Stomach (tissue), 9 donors: Measurements from ENCODE around the gene MEIOSIN. TPM values are rescaled to one million over a fixed set of nuclear protein-coding genes. Genes with fewer than 3 reads are reported as not detected.
"Not testable (repeated sequence)": the region's sequence is repeated elsewhere in the genome, so short reads cannot be mapped to it uniquely, and the experiment has no call there.

ENCODE experiments used
- DNase-seq, 2 donors: peaks; one replicate each; pipeline versions ENCODE4 v3.0.0 to v3.0.0-alpha.2; 2013 to 2019
- H3K27ac ChIP-seq, 5 donors: fragments of 200-600 bp in 4 of 5; sonication (generic) in 4 of 5; one replicate each; pipeline ENCODE4 v1.5.1; 2013 to 2019; ENCODE audit warnings: mild to moderate bottlenecking in 1 of 5, moderate library complexity in 1 of 5
- H3K27me3 ChIP-seq, 3 donors: fragments of 200-600 bp; sonication (generic); one replicate each; pipeline ENCODE4 v1.5.1; 2017 to 2019; ENCODE audit warnings: mixed run types in 1 of 3
- H3K36me3 ChIP-seq, 4 donors: fragments of 200-600 bp; sonication (generic); 1 replicate in 3 of 4; 2 replicates in 1 of 4; pipeline ENCODE4 v1.5.1; 2016 to 2019
- H3K4me1 ChIP-seq, 4 donors: fragments of 200-600 bp; sonication (generic); one replicate each; pipeline ENCODE4 v1.5.1; 2016 to 2019
- H3K4me3 ChIP-seq, 4 donors: fragments of 200-600 bp; sonication (generic) in 3 of 4; one replicate each; pipeline ENCODE4 v1.5.1; 2016 to 2019; ENCODE audit warnings: mild to moderate bottlenecking in 1 of 4
- H3K9me3 ChIP-seq, 4 donors: fragments of 200-600 bp; sonication (generic); one replicate each; pipeline ENCODE4 v1.5.1; 2016 to 2019
- EP300 ChIP-seq: sonication (generic); formaldehyde crosslinking; IDR thresholded peaks from one replicate; pipeline ENCODE4 v1.6.1; 2017; ENCODE audit warnings: antibody characterized with exemption
- POLR2A ChIP-seq, 4 donors: fragments of 450-650 bp; IDR thresholded peaks; one replicate each; pipeline ENCODE4 v1.6.1; 2016; ENCODE audit warnings: antibody characterized with exemption in 4 of 4, control low read depth in 2 of 4, mild to moderate bottlenecking in 1 of 4, moderate library complexity in 1 of 4
- POLR2AphosphoS5 ChIP-seq, 3 donors: sonication (generic); formaldehyde crosslinking; IDR thresholded peaks; one replicate each; pipeline ENCODE4 v1.6.1; 2016; ENCODE audit warnings: antibody characterized with exemption in 3 of 3
- WGBS, 5 donors: extraction: QIAGEN DNeasy Blood & Tissue Kit in 3 of 5; methylation state at CpG; one replicate each; pipeline versions ENCODE4 v1.1.5 to v1.1.7; 2013 to 2018; 5-methylcytosine and 5-hydroxymethylcytosine counted together
- intact Hi-C: fragments of 100-400 bp; cut with DNase I; formaldehyde crosslinking; loops from one replicate; pipeline ENCODE4 v1.15.1; 2023; ENCODE audit warnings: low total_unique reads
- polyA plus RNA-seq, 3 donors: library from polyadenylated mRNA; stranded (reverse); fragments of 200-250 nt; gene quantifications; one replicate each; pipeline ENCODE4 v1.2.3, GENCODE V29; 2013
- total RNA-seq, 5 donors: library from RNA; depleted of rRNA; stranded (reverse); fragments of >200 nt; gene quantifications; one replicate each; pipeline versions ENCODE4 v1.1.0 to v1.2.3, GENCODE V29; 2014 to 2016
- TF ChIP-seq, protein P1 (sequence below), 7 experiments: fragments of 450-650 bp in 4 of 7; fragments of 200-600 bp in 3 of 7; sonication (generic) in 3 of 7; IDR thresholded peaks; one replicate each; pipeline ENCODE4 v1.5.1; 2016 to 2019; ENCODE audit warnings: antibody characterized with exemption in 7 of 7, control low read depth in 2 of 7, mild to moderate bottlenecking in 1 of 7
- donor health status: healthy with polysubstance abuse.
- donor health status: Bipolar disorder and iron deficiency.
- donor health status: healthy.

MEIOSIN gene
- total and polyA plus RNA-seq, 8 donors = not detected

DNA sequence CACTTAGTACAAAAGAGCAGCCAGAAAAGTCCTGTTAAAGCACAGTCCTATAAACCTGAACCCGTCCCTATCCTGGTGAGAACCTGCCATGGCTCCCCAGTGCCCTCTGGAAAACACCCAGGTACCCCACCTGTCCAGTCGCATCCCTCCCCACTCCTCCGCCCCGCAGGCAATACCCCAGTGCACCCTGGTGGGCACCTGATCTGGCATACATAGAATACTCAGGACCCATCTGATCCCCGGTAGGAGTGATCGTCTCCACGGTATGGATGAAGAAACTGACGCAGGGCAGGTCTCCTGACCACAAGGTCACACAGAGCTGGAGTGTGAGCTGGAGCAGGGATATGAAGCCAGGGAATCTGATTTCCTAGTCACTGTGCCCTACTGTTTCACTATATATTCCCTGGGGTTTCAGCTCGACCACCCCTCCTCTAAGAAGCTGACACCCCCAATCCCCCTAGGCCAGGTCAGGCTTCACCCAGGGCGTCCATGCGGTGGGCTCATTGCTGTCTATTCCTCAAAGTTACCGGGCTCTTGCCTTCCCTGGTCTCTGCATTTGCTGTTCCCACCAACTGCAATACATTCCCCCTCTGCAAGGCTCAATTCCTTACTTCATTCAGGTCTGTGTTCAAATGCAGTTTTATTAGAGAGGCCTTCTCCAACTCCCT, 15.1 kb upstream of the MEIOSIN start:
- Histone ChIP-seq H3K27ac (peak overlapping the region; percentile 82 to 95 (median 93)), H3K4me3 (peak overlapping the region; percentile 63 to 73 (median 68)), H3K4me1 (peaks cover 13 to 50% (median 25%) of the 10 kb centered on the region in 4 donors), H3K36me3 (peaks cover 2 to 24% (median 14%) of the 10 kb centered on the region in 4 donors), H3K27me3 (no peaks in the 10 kb centered on the region), H3K9me3 (no peaks in the 10 kb centered on the region)
- WGBS, 5 donors = 31 to 54% (median 42%) methylated on average over 11 to 12 of the region's 12 CpGs
- DNase-seq = peak in 1 of 2 donors; percentile 51
- intact Hi-C loops = no loop called here
- TF ChIP-seq EP300 (no peak), POLR2A (IDR thresholded peaks at IDR 0.05) (no peak), POLR2AphosphoS5 (IDR thresholded peaks at IDR 0.05) (no peak)
- TF ChIP-seq, protein P1, sequence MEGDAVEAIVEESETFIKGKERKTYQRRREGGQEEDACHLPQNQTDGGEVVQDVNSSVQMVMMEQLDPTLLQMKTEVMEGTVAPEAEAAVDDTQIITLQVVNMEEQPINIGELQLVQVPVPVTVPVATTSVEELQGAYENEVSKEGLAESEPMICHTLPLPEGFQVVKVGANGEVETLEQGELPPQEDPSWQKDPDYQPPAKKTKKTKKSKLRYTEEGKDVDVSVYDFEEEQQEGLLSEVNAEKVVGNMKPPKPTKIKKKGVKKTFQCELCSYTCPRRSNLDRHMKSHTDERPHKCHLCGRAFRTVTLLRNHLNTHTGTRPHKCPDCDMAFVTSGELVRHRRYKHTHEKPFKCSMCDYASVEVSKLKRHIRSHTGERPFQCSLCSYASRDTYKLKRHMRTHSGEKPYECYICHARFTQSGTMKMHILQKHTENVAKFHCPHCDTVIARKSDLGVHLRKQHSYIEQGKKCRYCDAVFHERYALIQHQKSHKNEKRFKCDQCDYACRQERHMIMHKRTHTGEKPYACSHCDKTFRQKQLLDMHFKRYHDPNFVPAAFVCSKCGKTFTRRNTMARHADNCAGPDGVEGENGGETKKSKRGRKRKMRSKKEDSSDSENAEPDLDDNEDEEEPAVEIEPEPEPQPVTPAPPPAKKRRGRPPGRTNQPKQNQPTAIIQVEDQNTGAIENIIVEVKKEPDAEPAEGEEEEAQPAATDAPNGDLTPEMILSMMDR (IDR thresholded peaks at IDR 0.05) = no peak

DNA sequence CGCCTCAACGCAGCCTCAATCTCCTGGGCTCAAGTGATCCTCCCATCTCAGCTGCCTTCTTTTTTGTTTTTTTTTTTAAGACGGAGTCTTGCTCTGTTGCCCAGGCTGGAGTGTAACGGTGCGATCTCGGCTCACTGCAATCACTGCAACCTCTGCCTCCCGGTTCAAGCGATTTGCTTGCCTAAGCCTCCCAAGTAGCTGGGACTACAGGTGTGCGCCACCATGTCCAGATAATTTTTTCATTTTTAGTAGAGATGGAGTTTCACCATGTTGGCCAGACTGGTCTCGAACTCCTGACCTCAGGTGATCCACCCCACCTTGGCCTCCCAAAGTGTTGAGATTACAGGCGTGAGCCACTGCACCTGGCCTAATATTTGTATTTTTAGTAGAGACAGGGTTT, 13.2 kb upstream of the MEIOSIN start:
- Histone ChIP-seq H3K36me3 (peaks cover 3 to 26% (median 18%) of the 10 kb centered on the region in 4 donors), H3K27ac (peak overlapping the region; percentile 46 to 72 (median 48)), H3K4me1 (peaks cover 13 to 54% (median 24%) of the 10 kb centered on the region in 4 donors)
- H3K27me3 ChIP-seq, H3K9me3 ChIP-seq, DNase-seq, H3K4me3 ChIP-seq, intact Hi-C loops: not testable (repeated sequence)
- 92 to 97% (median 95%) methylated on average over 11 of the region's 11 CpGs for WGBS, 5 donors

DNA sequence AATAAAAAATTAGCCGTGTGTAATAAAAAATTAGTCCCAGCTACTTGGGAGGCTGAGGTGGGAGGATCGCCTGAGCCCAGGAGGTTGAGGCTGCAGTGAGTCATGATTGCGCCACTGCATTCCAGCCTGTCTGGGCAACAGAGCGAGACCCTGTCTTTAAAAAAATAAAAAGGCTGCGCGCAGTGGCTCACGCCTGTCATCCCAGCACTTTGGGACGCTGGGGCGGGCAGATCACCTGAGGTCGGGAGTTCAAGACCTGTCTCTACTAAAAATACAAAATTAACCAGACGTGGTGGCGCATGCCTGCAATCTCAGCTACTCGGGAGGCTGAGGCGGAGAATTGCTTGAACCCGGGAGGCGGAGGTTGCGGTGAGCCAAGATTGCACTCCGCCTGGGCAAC, 4.6 kb upstream of the MEIOSIN start:
- H3K9me3 ChIP-seq, H3K36me3 ChIP-seq, intact Hi-C loops, H3K4me3 ChIP-seq, H3K27me3 ChIP-seq, DNase-seq, H3K27ac ChIP-seq: not testable (repeated sequence)
- WGBS, 5 donors = 94 to 97% (median 96%) methylated on average over 18 of the region's 18 CpGs
- H3K4me1 ChIP-seq = peaks cover 15 to 35% (median 30%) of the 10 kb centered on the region in 4 donors

DNA sequence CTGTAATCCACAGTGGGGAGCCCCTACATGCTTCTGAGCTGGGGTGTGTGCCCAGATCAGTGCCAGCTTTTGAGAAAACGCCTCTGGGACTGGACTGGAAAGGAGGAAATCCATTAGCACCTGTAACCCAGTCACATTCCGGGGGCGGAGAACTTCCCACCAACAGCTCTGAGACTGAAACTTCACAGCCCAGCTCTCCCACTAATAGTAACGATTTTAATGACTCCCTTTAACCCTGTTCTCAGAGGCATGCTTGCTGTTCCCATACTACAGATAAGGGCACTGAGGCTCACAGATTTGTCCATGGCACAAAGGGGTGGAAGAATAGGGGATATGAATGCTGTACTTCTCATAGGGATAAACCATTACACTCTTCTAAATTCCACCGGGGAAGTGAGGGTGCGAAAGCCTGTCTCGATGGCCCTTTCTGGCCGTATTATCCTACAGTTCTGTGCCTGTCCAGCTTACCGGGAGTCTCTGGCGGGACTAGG, 3.4 kb upstream of the MEIOSIN start:
- H3K4me1 ChIP-seq = peaks cover 15 to 35% (median 30%) of the 10 kb centered on the region in 4 donors
- no peaks in the 10 kb centered on the region for H3K27me3 ChIP-seq
- no peak for TF ChIP-seq EP300
- TF ChIP-seq POLR2A (IDR thresholded peaks at IDR 0.05) = no peak
- TF ChIP-seq POLR2AphosphoS5 (IDR thresholded peaks at IDR 0.05) = no peak
- TF ChIP-seq, protein P1 (IDR thresholded peaks at IDR 0.05) = no peak
- peak in 1 of 2 donors; percentile 60 for DNase-seq
- peak overlapping the region; percentile 80 to 89 (median 83) for H3K27ac ChIP-seq
- peaks cover 0 to 5% (median 1%) of the 10 kb centered on the region in 4 donors for H3K36me3 ChIP-seq
- 2 to 13% (median 6%) methylated on average over 10 of the region's 10 CpGs for WGBS, 5 donors
- H3K9me3 ChIP-seq = no peaks in the 10 kb centered on the region
- intact Hi-C loops = no loop called here
- H3K4me3 ChIP-seq = peak overlapping the region; percentile 84 to 96 (median 88)

DNA sequence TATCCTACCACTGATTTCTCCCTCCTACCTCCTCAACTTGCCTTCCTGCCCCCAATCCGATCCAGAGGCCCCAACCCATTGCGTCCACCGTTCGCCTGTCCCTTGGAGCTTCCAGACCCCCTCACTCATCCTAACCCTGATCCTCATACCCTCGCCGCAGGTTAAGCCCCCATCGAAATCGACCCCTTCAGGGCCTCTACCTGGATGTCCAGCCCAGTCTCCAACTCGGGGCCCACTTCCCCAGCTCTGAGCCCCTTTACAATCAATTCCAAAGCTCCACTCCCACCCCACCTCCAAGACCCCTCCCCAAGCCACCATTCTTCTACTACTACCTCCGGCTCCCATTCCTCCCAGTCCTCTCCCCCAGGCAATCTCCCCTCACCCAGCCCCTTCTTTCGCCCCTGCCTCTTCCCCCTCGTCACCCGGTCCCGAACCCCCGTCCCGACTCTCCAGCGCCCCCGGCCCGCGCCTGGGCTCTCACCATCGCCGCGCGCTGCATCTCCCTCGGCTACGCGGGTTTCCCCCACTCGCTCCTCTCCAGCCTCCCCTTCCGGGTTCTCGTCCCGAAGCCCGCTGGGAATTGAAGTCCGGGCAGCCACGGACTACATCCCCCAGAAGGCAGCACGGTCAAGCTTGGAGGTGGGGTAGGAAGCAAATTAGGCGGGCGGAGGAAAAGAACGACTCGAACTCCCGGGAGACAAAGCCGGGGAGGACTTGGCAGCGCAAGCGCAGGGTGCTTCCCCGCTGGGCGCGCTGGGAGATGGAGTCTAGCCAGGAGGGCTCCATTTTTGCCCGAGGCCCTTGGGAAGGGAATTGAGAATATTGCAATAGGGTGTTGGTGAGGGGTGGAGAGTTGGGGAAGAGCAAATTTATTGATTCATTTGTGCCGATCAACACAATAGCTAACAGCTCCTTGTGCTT, 2.6 kb upstream of the MEIOSIN start, which contains the start of gene FBXO46:
FBXO46 (minus strand) TSS at position 529 of the 921 bp plus-strand sequence. CDS start 17,401 bp downstream, outside the sequence.
- WGBS, 5 donors = 1 to 2% (median 1%) methylated on average over 46 to 48 of the region's 48 CpGs
- TF ChIP-seq, protein P1 (IDR thresholded peaks at IDR 0.05) = peak in 1 of 7 experiments; percentile 35
- TF ChIP-seq EP300 = no peak
- TF ChIP-seq POLR2A (IDR thresholded peaks at IDR 0.05) = peak in 1 of 4 donors; percentile 84
- TF ChIP-seq POLR2AphosphoS5 (IDR thresholded peaks at IDR 0.05) = peak; percentile 90 to 96 (median 91)
- intact Hi-C loops = no loop called here
- Histone ChIP-seq H3K4me1 (peaks cover 15 to 35% (median 30%) of the 10 kb centered on the region in 4 donors), H3K27ac (peak within 1 kb of the TSS; percentile 80 to 89 (median 83)), H3K36me3 (no peaks in the 10 kb centered on the region), H3K27me3 (no peaks in the 10 kb centered on the region), H3K4me3 (peak within 1 kb of the TSS; percentile 84 to 96 (median 88)), H3K9me3 (no peaks in the 10 kb centered on the region)
- DNase-seq = peak; percentile 97 to 99
